HepG2 (cell line): Measurements from ENCODE around the gene STK11. TPM values are rescaled to one million over a fixed set of nuclear protein-coding genes. Genes with fewer than 3 reads are reported as not detected.

ENCODE experiments used
- FOXM1 ChIP-seq: sonication (generic); formaldehyde crosslinking; IDR thresholded peaks from 2 replicates; pipeline ENCODE4 v1.5.0; 2020; ENCODE audit warnings: missing genetic modification reagents
- HMG20B ChIP-seq: conservative IDR thresholded peaks from 2 replicates; pipeline ENCODE4 v1.6.1; 2016; ENCODE audit warnings: missing genetic modification reagents, missing compliant biosample characterization
- KDM5A ChIP-seq: fragments of 200-600 bp; sonication (generic); IDR thresholded peaks from 2 replicates; pipeline ENCODE4 v1.7.0; 2018; ENCODE audit warnings: antibody characterized with exemption, mild to moderate bottlenecking, low read length, borderline replicate concordance
- MEF2D ChIP-seq: sonication (generic); formaldehyde crosslinking; IDR thresholded peaks from 2 replicates; pipeline ENCODE4 v1.5.1; 2020; ENCODE audit warnings: mild to moderate bottlenecking, missing genetic modification reagents
- POLR2G ChIP-seq: fragments of 200-400 bp; formaldehyde crosslinking; IDR thresholded peaks from 2 replicates; pipeline ENCODE4 v1.6.1; 2018; ENCODE audit warnings: mild to moderate bottlenecking, low read depth, low read length, moderate library complexity
- SAP130 ChIP-seq: IDR thresholded peaks from 2 replicates; pipeline ENCODE4 v1.6.1; 2016; ENCODE audit warnings: low read depth
- SRSF4 ChIP-seq: fragments of 200-400 bp; formaldehyde crosslinking; IDR thresholded peaks from one replicate; pipeline ENCODE4 v1.6.1; 2018; ENCODE audit warnings: mild to moderate bottlenecking, low read depth, low read length, moderate library complexity; ENCODE audit not compliant: poor library complexity, severe bottlenecking
- SUZ12 ChIP-seq: fragments of 150-350 bp; IDR thresholded peaks from 2 replicates; pipeline ENCODE4 v1.6.1; 2014; ENCODE audit warnings: low read depth, low read length
- TGIF2 ChIP-seq: IDR thresholded peaks from 2 replicates; pipeline ENCODE4 v1.6.1; 2016; ENCODE audit warnings: control low read depth, missing compliant biosample characterization
- THAP11 ChIP-seq: IDR thresholded peaks from 2 replicates; pipeline ENCODE4 v1.6.1; 2016; ENCODE audit warnings: missing biosample characterization, missing genetic modification reagents
- ZMYM2 ChIP-seq: sonication (generic); formaldehyde crosslinking; IDR thresholded peaks from 2 replicates; pipeline ENCODE4 v1.8.0; 2022; ENCODE audit warnings: mild to moderate bottlenecking, missing genetic modification reagents
- ZNF264 ChIP-seq: sonication (generic); formaldehyde crosslinking; IDR thresholded peaks from 2 replicates; pipeline ENCODE4 v1.4.0; 2020; ENCODE audit warnings: missing genetic modification reagents
- polyA plus RNA-seq, 8 experiments: library from polyadenylated mRNA; depleted of rRNA in 3 of 8; stranded (reverse) in 7 of 8; unstranded in 1 of 8; fragments of >200 nt; fragmentation: Illumina TruSeq in 4 of 8; extraction: Trizol in 4 of 8; gene quantifications; 2 replicates each; pipeline versions ENCODE4 v1.2.1 to v1.2.3, GENCODE V29; 2011 to 2016; ENCODE audit warnings: low read depth in 4 of 8, missing spikeins in 1 of 8, mixed read lengths in 1 of 8; ENCODE audit not compliant: insufficient read depth in 1 of 8
- total RNA-seq, 5 experiments: library from RNA; depleted of rRNA; stranded (reverse); fragments of >200 nt; fragmentation: Illumina TruSeq; extraction: Trizol; gene quantifications; 2 replicates each; pipeline ENCODE4 v1.2.3, GENCODE V29; 2016; ENCODE audit warnings: low read depth in 1 of 5
- TF ChIP-seq, protein P1 (sequence below): sonication (generic); formaldehyde crosslinking; IDR thresholded peaks from 2 replicates; pipeline ENCODE4 v1.4.0; 2020; ENCODE audit warnings: mild to moderate bottlenecking, missing genetic modification reagents
- TF ChIP-seq, protein P2 (sequence below): sonication (generic); formaldehyde crosslinking; IDR thresholded peaks from 2 replicates; pipeline ENCODE4 v1.8.0; 2022; ENCODE audit warnings: low read depth, missing genetic modification reagents
- TF ChIP-seq, protein P3 (sequence below): sonication (generic); formaldehyde crosslinking; IDR thresholded peaks from 2 replicates; pipeline ENCODE4 v1.4.0; 2020; ENCODE audit warnings: missing genetic modification reagents

STK11 gene
- total and polyA plus RNA-seq, 2 of the 13 experiments (the other 11 are each of a cell fraction or from before 2014, with no cell fraction given) = 27.5 to 43.6 TPM

DNA sequence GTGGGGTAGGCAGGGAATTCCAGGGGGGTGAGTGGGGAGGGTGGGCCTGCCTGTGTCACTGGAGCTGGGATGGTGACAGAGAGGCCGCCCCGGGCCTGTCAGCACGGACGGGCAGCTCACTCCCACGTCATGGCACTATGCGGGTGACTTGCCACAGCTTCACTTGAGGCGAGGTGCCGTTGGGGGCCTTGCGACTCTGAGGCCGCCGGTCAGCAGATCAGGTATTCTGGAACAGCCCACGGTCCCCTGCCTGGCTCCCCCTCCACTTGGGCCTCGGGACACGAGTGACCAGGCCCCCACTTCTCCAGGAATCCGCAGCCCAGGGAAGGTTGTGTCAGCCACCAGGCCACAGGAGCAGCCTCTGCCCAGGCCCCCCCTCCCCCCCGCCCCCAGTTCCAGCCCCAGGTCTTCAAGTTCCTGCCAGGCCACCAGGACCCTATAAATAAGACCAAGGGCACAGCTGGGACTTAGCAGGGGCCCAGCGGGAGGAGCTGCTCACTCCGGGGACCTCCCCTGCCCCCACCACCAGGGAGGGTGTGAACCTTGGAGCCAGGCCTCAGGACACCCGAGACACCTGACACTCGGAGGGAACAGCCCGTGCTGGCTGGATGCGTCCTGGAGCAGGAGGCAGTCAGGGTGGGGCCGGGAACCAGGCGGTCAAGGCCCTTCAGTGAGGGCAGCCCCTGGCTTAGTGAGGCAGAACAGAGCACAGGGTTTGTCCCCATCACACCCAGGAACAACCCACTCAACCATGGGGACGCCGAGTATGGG is 40.1 kb downstream of the STK11 start (continued):
- TF ChIP-seq, protein P1, sequence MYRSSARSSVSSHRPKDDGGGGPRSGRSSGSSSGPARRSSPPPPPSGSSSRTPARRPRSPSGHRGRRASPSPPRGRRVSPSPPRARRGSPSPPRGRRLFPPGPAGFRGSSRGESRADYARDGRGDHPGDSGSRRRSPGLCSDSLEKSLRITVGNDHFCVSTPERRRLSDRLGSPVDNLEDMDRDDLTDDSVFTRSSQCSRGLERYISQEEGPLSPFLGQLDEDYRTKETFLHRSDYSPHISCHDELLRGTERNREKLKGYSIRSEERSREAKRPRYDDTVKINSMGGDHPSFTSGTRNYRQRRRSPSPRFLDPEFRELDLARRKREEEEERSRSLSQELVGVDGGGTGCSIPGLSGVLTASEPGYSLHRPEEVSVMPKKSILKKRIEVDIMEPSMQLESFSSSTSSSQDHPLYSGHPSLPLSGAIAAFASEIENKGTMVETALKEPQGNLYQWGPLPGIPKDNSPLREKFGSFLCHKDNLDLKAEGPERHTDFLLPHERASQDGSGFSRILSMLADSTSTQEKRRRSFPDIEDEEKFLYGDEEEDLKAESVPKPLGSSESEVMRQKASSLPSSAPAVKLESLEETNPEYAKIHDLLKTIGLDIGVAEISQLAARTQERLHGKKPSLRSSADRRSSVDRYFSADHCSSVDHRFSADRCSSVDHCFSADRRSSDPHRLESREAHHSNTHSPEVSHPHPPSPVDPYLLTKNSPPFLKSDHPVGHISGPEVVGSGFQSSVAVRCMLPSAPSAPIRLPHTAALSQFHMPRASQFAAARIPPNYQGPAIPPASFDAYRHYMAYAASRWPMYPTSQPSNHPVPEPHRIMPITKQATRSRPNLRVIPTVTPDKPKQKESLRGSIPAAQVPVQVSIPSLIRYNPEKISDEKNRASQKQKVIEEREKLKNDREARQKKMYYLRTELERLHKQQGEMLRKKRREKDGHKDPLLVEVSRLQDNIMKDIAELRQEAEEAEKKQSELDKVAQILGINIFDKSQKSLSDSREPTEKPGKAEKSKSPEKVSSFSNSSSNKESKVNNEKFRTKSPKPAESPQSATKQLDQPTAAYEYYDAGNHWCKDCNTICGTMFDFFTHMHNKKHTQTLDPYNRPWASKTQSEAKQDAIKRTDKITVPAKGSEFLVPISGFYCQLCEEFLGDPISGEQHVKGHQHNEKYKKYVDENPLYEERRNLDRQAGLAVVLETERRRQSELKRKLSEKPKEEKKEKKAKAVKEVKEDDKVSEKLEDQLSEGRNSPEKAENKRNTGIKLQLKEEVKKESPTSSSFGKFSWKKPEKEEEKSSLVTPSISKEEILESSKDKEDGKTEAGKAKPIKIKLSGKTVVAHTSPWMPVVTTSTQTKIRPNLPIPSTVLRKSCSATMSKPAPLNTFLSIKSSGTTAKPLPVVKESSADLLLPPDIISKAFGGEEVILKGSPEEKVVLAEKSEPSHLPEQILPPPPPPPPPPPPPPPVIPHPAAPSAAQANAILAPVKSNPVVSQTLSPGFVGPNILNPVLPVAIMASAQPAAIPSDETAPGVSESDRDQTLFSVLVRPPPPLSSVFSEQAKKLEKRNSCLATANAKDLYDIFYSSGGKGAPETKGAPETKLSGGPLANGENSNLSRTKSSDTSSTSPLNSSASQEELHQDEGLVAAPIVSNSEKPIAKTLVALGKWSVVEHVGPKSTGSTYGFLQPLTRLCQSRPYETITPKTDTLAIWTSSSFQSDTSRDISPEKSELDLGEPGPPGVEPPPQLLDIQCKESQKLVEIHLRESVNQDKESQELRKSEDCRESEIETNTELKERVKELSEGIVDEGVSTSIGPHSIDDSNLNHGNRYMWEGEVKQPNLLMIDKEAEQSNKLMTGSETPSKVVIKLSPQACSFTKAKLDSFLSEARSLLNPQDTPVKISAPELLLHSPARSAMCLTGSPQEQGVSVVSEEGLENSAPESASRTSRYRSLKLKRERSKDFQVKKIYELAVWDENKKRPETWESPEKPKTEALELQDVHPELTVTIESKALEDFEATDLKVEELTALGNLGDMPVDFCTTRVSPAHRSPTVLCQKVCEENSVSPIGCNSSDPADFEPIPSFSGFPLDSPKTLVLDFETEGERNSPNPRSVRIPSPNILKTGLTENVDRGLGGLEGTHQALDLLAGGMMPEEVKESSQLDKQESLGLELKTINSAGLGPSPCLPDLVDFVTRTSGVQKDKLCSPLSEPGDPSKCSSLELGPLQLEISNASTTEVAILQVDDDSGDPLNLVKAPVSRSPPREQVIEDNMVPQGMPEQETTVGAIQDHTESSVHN (CRISPR knock-in tag) = no peak
- TF ChIP-seq, protein P2, sequence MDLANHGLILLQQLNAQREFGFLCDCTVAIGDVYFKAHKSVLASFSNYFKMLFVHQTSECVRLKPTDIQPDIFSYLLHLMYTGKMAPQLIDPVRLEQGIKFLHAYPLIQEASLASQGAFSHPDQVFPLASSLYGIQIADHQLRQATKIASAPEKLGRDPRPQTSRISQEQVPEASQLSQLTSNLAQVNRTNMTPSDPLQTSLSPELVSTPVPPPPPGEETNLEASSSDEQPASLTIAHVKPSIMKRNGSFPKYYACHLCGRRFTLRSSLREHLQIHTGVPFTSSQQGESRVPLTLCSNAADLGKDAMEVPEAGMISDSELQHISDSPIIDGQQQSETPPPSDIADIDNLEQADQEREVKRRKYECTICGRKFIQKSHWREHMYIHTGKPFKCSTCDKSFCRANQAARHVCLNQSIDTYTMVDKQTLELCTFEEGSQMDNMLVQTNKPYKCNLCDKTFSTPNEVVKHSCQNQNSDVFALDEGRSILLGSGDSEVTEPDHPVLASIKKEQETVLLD (CRISPR knock-in tag) = no peak; the same call in 1 of the 2 replicates
- peak; percentile 47; the same call in 1 of the 2 replicates for TF ChIP-seq SAP130 (CRISPR knock-in tag)
- TF ChIP-seq SRSF4 = no peak
- no peak for TF ChIP-seq THAP11 (CRISPR knock-in tag)
- no peak for TF ChIP-seq SUZ12
- TF ChIP-seq, protein P3, sequence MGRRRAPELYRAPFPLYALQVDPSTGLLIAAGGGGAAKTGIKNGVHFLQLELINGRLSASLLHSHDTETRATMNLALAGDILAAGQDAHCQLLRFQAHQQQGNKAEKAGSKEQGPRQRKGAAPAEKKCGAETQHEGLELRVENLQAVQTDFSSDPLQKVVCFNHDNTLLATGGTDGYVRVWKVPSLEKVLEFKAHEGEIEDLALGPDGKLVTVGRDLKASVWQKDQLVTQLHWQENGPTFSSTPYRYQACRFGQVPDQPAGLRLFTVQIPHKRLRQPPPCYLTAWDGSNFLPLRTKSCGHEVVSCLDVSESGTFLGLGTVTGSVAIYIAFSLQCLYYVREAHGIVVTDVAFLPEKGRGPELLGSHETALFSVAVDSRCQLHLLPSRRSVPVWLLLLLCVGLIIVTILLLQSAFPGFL = no peak
- no peak for TF ChIP-seq FOXM1 (CRISPR knock-in tag)
- no peak for TF ChIP-seq KDM5A
- TF ChIP-seq ZNF264 (CRISPR knock-in tag) = peak; percentile 51; the same call in 1 of the 2 replicates
- TF ChIP-seq TGIF2 (CRISPR knock-in tag) = 0 out of 2 replicates have a peak, but pooled peaks have one; percentile 23
- TF ChIP-seq HMG20B = peak; percentile 56; the same call in 1 of the 2 replicates
- TF ChIP-seq MEF2D (CRISPR knock-in tag) = no peak
- peak; percentile 70 for TF ChIP-seq POLR2G
- no peak for TF ChIP-seq ZMYM2 (CRISPR knock-in tag)
